Skeletal muscle tissue (tissue), 4 donors: Measurements from ENCODE around the gene SPHK2. TPM values are rescaled to one million over a fixed set of nuclear protein-coding genes. Genes with fewer than 3 reads are reported as not detected.
"Not testable (repeated sequence)": the region's sequence is repeated elsewhere in the genome, so short reads cannot be mapped to it uniquely, and the experiment has no call there.

Experiments used
- H3K27ac ChIP-seq: one replicate; pipeline ENCODE4 v1.7.0; 2013; ENCODE audit warnings: mild to moderate bottlenecking, low read depth, low read length, inconsistent platforms
- H3K27me3 ChIP-seq, 3 donors: one replicate each; pipeline ENCODE4 v1.7.0; 2013; ENCODE audit warnings: low read length in 3 of 3; ENCODE audit not compliant: control insufficient read depth in 3 of 3, insufficient read depth in 3 of 3
- H3K36me3 ChIP-seq, 3 donors: one replicate each; pipeline ENCODE4 v1.7.0; 2013; ENCODE audit warnings: low read length in 3 of 3; ENCODE audit not compliant: control insufficient read depth in 3 of 3, insufficient read depth in 3 of 3
- H3K4me1 ChIP-seq, 3 donors: one replicate each; pipeline ENCODE4 v1.7.0; 2013; ENCODE audit warnings: low read length in 3 of 3, mild to moderate bottlenecking in 3 of 3; ENCODE audit not compliant: control insufficient read depth in 3 of 3, insufficient read depth in 3 of 3
- H3K4me3 ChIP-seq, 3 donors: one replicate each; pipeline ENCODE4 v1.7.0; 2013; ENCODE audit warnings: low read length in 3 of 3
- H3K9ac ChIP-seq, 3 donors: one replicate each; pipeline ENCODE4 v1.7.0; 2013; ENCODE audit warnings: low read length in 3 of 3, mild to moderate bottlenecking in 3 of 3, moderate library complexity in 2 of 3, low read depth in 1 of 3
- H3K9me3 ChIP-seq, 3 donors: one replicate each; pipeline ENCODE4 v1.7.0; 2013; ENCODE audit warnings: low read length in 3 of 3; ENCODE audit not compliant: control insufficient read depth in 3 of 3
- total RNA-seq: library from RNA; depleted of rRNA; stranded (reverse); fragments of >200 nt; gene quantifications from one replicate; pipeline ENCODE4 v1.2.3, GENCODE V29; 2014
- donor health status: Osteomylitis.

Gene SPHK2
- total RNA-seq, 1 donor from 2014 or later, result 2.1 TPM

DNA sequence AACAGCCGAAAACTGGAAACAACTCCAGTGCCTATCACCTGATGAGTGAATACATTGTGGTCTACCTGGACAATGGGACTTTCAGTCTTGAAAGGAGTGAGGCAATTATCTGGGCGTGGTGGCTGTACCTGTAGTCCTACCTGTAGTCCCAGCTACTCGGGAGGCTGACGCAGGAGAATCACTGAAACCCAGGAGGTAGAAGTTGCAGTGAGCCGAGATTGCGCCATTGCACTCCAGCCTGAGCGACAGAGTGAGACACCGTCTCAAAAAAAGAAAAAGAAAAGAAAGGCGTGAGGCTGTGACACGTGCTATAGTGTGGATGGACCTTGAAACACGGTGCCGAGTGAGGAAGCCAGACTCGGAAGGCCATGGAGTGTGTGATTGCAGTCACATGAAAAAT lies 57.6 kb downstream of the SPHK2 start:
- Histone ChIP-seq H3K9me3 (no peaks in the 10 kb centered on the region), H3K27me3 (no peaks in the 10 kb centered on the region), H3K4me1 (peaks cover 10 to 18% (median 10%) of the 10 kb centered on the region in 3 donors), H3K4me3 (no peak overlapping the region), H3K9ac (no peak overlapping the region), H3K27ac (no peak overlapping the region), H3K36me3 (no peaks in the 10 kb centered on the region)

- no peak overlapping the region for H3K4me3 ChIP-seq
- peaks cover 10 to 18% (median 10%) of the 10 kb centered on the region in 3 donors for H3K4me1 ChIP-seq
- H3K27ac ChIP-seq, result no peak overlapping the region
- H3K27me3 ChIP-seq, result no peaks in the 10 kb centered on the region
- no peaks in the 10 kb centered on the region for H3K9me3 ChIP-seq
- no peak overlapping the region for H3K9ac ChIP-seq
- no peaks in the 10 kb centered on the region for H3K36me3 ChIP-seq
These were observed 58.9 kb downstream of the SPHK2 start for GRCh38 chr19:48678201-48678600.

- not testable (repeated sequence) for H3K9ac ChIP-seq, H3K27me3 ChIP-seq, H3K27ac ChIP-seq, H3K36me3 ChIP-seq, H3K4me3 ChIP-seq, H3K9me3 ChIP-seq
- peaks cover 8 to 14% (median 12%) of the 10 kb centered on the region in 3 donors for H3K4me1 ChIP-seq
These were observed 60.7 kb downstream of the SPHK2 start for GRCh38 chr19:48680006-48680405.

Other genes starting within 250 kb of the SPHK2 start
- 47.5 TPM for gene KDELR1, start 228.0 kb upstream of the SPHK2 start, total RNA-seq
- gene GRIN2D, start 225.8 kb upstream of the SPHK2 start, total RNA-seq, result under 0.01 TPM
- 8.4 TPM for gene GRWD1, start 173.5 kb upstream of the SPHK2 start, total RNA-seq
- 1.0 TPM for gene KCNJ14, start 163.9 kb upstream of the SPHK2 start, total RNA-seq
- 33.4 TPM for gene CYTH2, start 150.1 kb upstream of the SPHK2 start, total RNA-seq
- not detected for gene LMTK3, start 107.7 kb upstream of the SPHK2 start, total RNA-seq
- not detected for gene SULT2B1, start 67.3 kb upstream of the SPHK2 start, total RNA-seq
- gene SPACA4, start 12.8 kb upstream of the SPHK2 start, total RNA-seq, result not detected
- 1.6 TPM for gene FAM83E, start 4.4 kb upstream of the SPHK2 start, total RNA-seq
- gene RPL18, start 328 bp upstream of the SPHK2 start, total RNA-seq, result 2,225 TPM
- 6.8 TPM for gene DBP, start 17.9 kb downstream of the SPHK2 start, total RNA-seq
- 3.7 TPM for gene CA11, start 26.7 kb downstream of the SPHK2 start, total RNA-seq
- gene NTN5, start 53.5 kb downstream of the SPHK2 start, total RNA-seq, result under 0.01 TPM
- gene FUT2, start 76.5 kb downstream of the SPHK2 start, total RNA-seq, result not detected
- gene MAMSTR, start 100.2 kb downstream of the SPHK2 start, total RNA-seq, result 5.2 TPM
- 23.5 TPM for gene RASIP1, start 121.1 kb downstream of the SPHK2 start, total RNA-seq
- gene IZUMO1, start 127.4 kb downstream of the SPHK2 start, total RNA-seq, result 0.52 TPM
- 1.0 TPM for gene FUT1, start 133.1 kb downstream of the SPHK2 start, total RNA-seq
- not detected for gene FGF21, start 136.0 kb downstream of the SPHK2 start, total RNA-seq
- 13.6 TPM for gene BCAT2, start 191.5 kb downstream of the SPHK2 start, total RNA-seq
- gene HSD17B14, start 217.0 kb downstream of the SPHK2 start, total RNA-seq, result 0.52 TPM
- gene PLEKHA4, start 249.1 kb downstream of the SPHK2 start, total RNA-seq, result 14.1 TPM